H9 (cell line): ENCODE measurements around the gene ODF4. TPM values are rescaled to one million over a fixed set of nuclear protein-coding genes. Genes with fewer than 3 reads are reported as not detected.

Source experiments
- DNase-seq: peaks from one replicate; pipeline ENCODE4 v3.0.0-alpha.2; 2017
- H2AFZ ChIP-seq: one replicate; pipeline ENCODE4 v1.6.1; 2013; ENCODE audit warnings: mild to moderate bottlenecking, low read length, control low read depth, moderate library complexity
- H2AK5ac ChIP-seq: 2 replicates; pipeline ENCODE4 v1.6.1; 2013; ENCODE audit warnings: low read length, control low read depth, mixed read lengths; ENCODE audit not compliant: insufficient read length
- H2BK120ac ChIP-seq: one replicate; pipeline ENCODE4 v1.6.1; 2013; ENCODE audit warnings: low read depth, mild to moderate bottlenecking, low read length, control low read depth, inconsistent platforms; ENCODE audit not compliant: poor library complexity, severe bottlenecking
- H2BK12ac ChIP-seq: 2 replicates; pipeline ENCODE4 v1.6.1; 2013; ENCODE audit warnings: low read length, control low read depth, mixed read lengths, low read depth; ENCODE audit not compliant: insufficient read length
- H2BK15ac ChIP-seq: 2 replicates; pipeline ENCODE4 v1.6.1; 2013; ENCODE audit warnings: low read depth, low read length, control low read depth
- H2BK20ac ChIP-seq: one replicate; pipeline ENCODE4 v1.6.1; 2013; ENCODE audit warnings: low read depth, mild to moderate bottlenecking, low read length, control low read depth, inconsistent platforms; ENCODE audit not compliant: poor library complexity, severe bottlenecking
- H2BK5ac ChIP-seq: 2 replicates; pipeline ENCODE4 v1.6.1; 2013; ENCODE audit warnings: low read length, control low read depth, mixed read lengths; ENCODE audit not compliant: insufficient read length
- H3K14ac ChIP-seq: 2 replicates; pipeline ENCODE4 v1.6.1; 2013; ENCODE audit warnings: low read length, control low read depth; ENCODE audit not compliant: insufficient read depth
- H3K18ac ChIP-seq: 2 replicates; pipeline ENCODE4 v1.6.1; 2013; ENCODE audit warnings: low read depth, mild to moderate bottlenecking, mixed read lengths, low read length, control low read depth; ENCODE audit not compliant: insufficient read length
- H3K23ac ChIP-seq: 2 replicates; pipeline ENCODE4 v1.6.1; 2013; ENCODE audit warnings: low read length, control low read depth, mixed read lengths, low read depth; ENCODE audit not compliant: insufficient read length
- H3K23me2 ChIP-seq: 2 replicates; pipeline ENCODE4 v1.6.1; 2013; ENCODE audit warnings: low read depth, mild to moderate bottlenecking, mixed read lengths, low read length, control low read depth; ENCODE audit not compliant: insufficient read length, poor library complexity, severe bottlenecking
- H3K27ac ChIP-seq: 2 replicates; pipeline ENCODE4 v1.5.1; 2013; ENCODE audit warnings: low read length, control low read depth, mixed read lengths, low read depth; ENCODE audit not compliant: insufficient read length
- H3K27me3 ChIP-seq: 2 replicates; pipeline ENCODE4 v1.6.1; 2013; ENCODE audit warnings: low read length, control low read depth, inconsistent platforms; ENCODE audit not compliant: insufficient read depth
- H3K4ac ChIP-seq: 2 replicates; pipeline ENCODE4 v1.6.1; 2013; ENCODE audit warnings: low read depth, mild to moderate bottlenecking, control low read depth, inconsistent platforms, low read length, moderate library complexity
- H3K4me1 ChIP-seq: 2 replicates; pipeline ENCODE4 v1.6.1; 2013; ENCODE audit warnings: low read length, control low read depth, inconsistent platforms; ENCODE audit not compliant: insufficient read depth
- H3K4me2 ChIP-seq: 2 replicates; pipeline ENCODE4 v1.6.1; 2013; ENCODE audit warnings: low read length, control low read depth, mixed read lengths; ENCODE audit not compliant: insufficient read length, insufficient read depth
- H3K56ac ChIP-seq: 2 replicates; pipeline ENCODE4 v1.6.1; 2013; ENCODE audit warnings: low read depth, mild to moderate bottlenecking, mixed read lengths, low read length, control low read depth; ENCODE audit not compliant: insufficient read length
- H3K79me1 ChIP-seq: 2 replicates; pipeline ENCODE4 v1.6.1; 2013; ENCODE audit warnings: low read depth, mild to moderate bottlenecking, moderate library complexity, low read length, control low read depth, inconsistent platforms; ENCODE audit not compliant: insufficient read depth, poor library complexity, severe bottlenecking
- H3K79me2 ChIP-seq: 2 replicates; pipeline ENCODE4 v1.6.1; 2013; ENCODE audit warnings: low read length, control low read depth, inconsistent platforms; ENCODE audit not compliant: insufficient read depth
- H3K9ac ChIP-seq: 2 replicates; pipeline ENCODE4 v1.6.1; 2013; ENCODE audit warnings: low read length, control low read depth, mixed read lengths; ENCODE audit not compliant: insufficient read length; ENCODE audit errors: extremely low read depth
- H3K9me3 ChIP-seq: one replicate; pipeline ENCODE4 v1.6.1; 2013; ENCODE audit warnings: low read depth, low read length, inconsistent platforms; ENCODE audit not compliant: control insufficient read depth
- H3T11ph ChIP-seq: one replicate; pipeline ENCODE4 v1.6.1; 2013; ENCODE audit warnings: mild to moderate bottlenecking, low read length, control low read depth, inconsistent platforms
- H4K20me1 ChIP-seq: one replicate; pipeline ENCODE4 v1.6.1; 2013; ENCODE audit not compliant: control insufficient read depth, insufficient read length, insufficient read depth
- H4K5ac ChIP-seq: 2 replicates; pipeline ENCODE4 v1.6.1; 2013; ENCODE audit warnings: low read depth, mild to moderate bottlenecking, mixed read lengths, low read length, control low read depth; ENCODE audit not compliant: insufficient read length
- H4K8ac ChIP-seq: replicated peaks from 2 replicates; pipeline ENCODE4 v1.6.1; 2013; ENCODE audit warnings: low read length, control low read depth, mixed read lengths, low read depth; ENCODE audit not compliant: insufficient read length
- H4K91ac ChIP-seq: 2 replicates; pipeline ENCODE4 v1.6.1; 2013; ENCODE audit warnings: low read depth, mild to moderate bottlenecking, moderate library complexity, mixed read lengths, low read length, control low read depth; ENCODE audit not compliant: insufficient read length
- H3K27ac Mint-ChIP-seq, 3 experiments: 2 replicates in 2 of 3; 3 replicates in 1 of 3; pipeline ENCODE4 v1.8.0; 2020 to 2021; ENCODE audit warnings: mixed read lengths in 3 of 3, mild to moderate bottlenecking in 1 of 3, moderate library complexity in 1 of 3
- H3K27me3 Mint-ChIP-seq: 2 replicates; pipeline ENCODE4 v1.8.0; 2021; ENCODE audit warnings: low read depth, mild to moderate bottlenecking, moderate library complexity, mixed read lengths
- H3K36me3 Mint-ChIP-seq, 3 experiments: 2 replicates in 2 of 3; 3 replicates in 1 of 3; pipeline ENCODE4 v1.8.0; 2020 to 2021; ENCODE audit warnings: low read depth in 3 of 3, mixed read lengths in 3 of 3; ENCODE audit not compliant: insufficient read depth in 1 of 3
- H3K4me1 Mint-ChIP-seq, 2 experiments: 2 replicates each; pipeline ENCODE4 v1.8.0; 2020; ENCODE audit warnings: mixed read lengths in 2 of 2
- H3K4me3 Mint-ChIP-seq, 2 experiments: 2 replicates in 1 of 2; 3 replicates in 1 of 2; pipeline ENCODE4 v1.8.0; 2020 to 2021; ENCODE audit warnings: mild to moderate bottlenecking in 2 of 2, mixed read lengths in 2 of 2, moderate library complexity in 1 of 2
- H3K9me3 Mint-ChIP-seq, 2 experiments: 2 replicates in 1 of 2; 3 replicates in 1 of 2; pipeline ENCODE4 v1.8.0; 2020; ENCODE audit warnings: mild to moderate bottlenecking in 2 of 2, mixed read lengths in 2 of 2, moderate library complexity in 1 of 2
- CTCF ChIP-seq: fragments of 200-600 bp; sonication (generic); conservative IDR thresholded peaks from 3 replicates; pipeline ENCODE4 v1.8.0; 2021; ENCODE audit warnings: antibody characterized with exemption, mild to moderate bottlenecking
- WGBS: extraction: QIAGEN DNeasy Blood & Tissue Kit; methylation state at CpG from one replicate; pipeline ENCODE4 v1.1.7; 2013; ENCODE audit warnings: missing lambda C conversion rate, low lambda C conversion rate, mixed read lengths; ENCODE audit not compliant: insufficient read length; ENCODE audit errors: extremely low coverage; 5-methylcytosine and 5-hydroxymethylcytosine counted together
- total RNA-seq: library from RNA; stranded (reverse); gene quantifications from 2 replicates; pipeline ENCODE4 v1.2.1, GENCODE V29; 2021

ODF4 gene
- total RNA-seq, 1 experiment from 2014 or later, result not detected

- H3K27me3 Mint-ChIP-seq, result no peaks in the 10 kb centered on the region
Observed at GRCh38 chr17:8357910-8358309, 18.3 kb downstream of the ODF4 start.

More at GRCh38 chr17:8357910-8358309, 18.3 kb downstream of the ODF4 start:
- no peak overlapping the region for H2BK120ac ChIP-seq
- TF ChIP-seq CTCF, result no peak
- no peak overlapping the region for H3K18ac ChIP-seq
- no peak overlapping the region for H3T11ph ChIP-seq
- no peak overlapping the region for H3K9ac ChIP-seq
- H3K79me2 ChIP-seq, result no peaks in the 10 kb centered on the region
- no peak overlapping the region for H3K27ac ChIP-seq
- H2BK5ac ChIP-seq, result no peak overlapping the region
- Mint-ChIP-seq H3K36me3 (no peaks in the 10 kb centered on the region; a peak in 1 of 7 replicates), H3K27ac (no peak overlapping the region), H3K9me3 (peaks cover 0 to 3% of the 10 kb centered on the region in 2 experiments; a peak in 1 of 5 replicates), H3K4me1 (peaks cover 24% of the 10 kb centered on the region in 2 experiments), H3K4me3 (no peak overlapping the region)
- no peak overlapping the region for H4K91ac ChIP-seq
- H2BK12ac ChIP-seq, result no peak overlapping the region
- H2BK20ac ChIP-seq, result no peak overlapping the region
- no peak overlapping the region for H3K56ac ChIP-seq
- H2AK5ac ChIP-seq, result no peak overlapping the region
- DNase-seq, result no peak
- no peaks in the 10 kb centered on the region for H3K23me2 ChIP-seq
- H3K79me1 ChIP-seq, result no peaks in the 10 kb centered on the region
- no peak overlapping the region for H3K4ac ChIP-seq
- H3K27me3 ChIP-seq, result no peaks in the 10 kb centered on the region
- WGBS, result no CpG with 5 or more reads among the region's 3 CpGs
- H3K23ac ChIP-seq, result no peak overlapping the region
- no peak overlapping the region for H2AFZ ChIP-seq
- no peaks in the 10 kb centered on the region for H3K9me3 ChIP-seq
- H4K5ac ChIP-seq, result no peak overlapping the region
- no peak overlapping the region for H4K8ac ChIP-seq
- H3K4me2 ChIP-seq, result no peak overlapping the region
- H4K20me1 ChIP-seq, result no peaks in the 10 kb centered on the region
- H3K14ac ChIP-seq, result no peak overlapping the region
- no peak overlapping the region for H2BK15ac ChIP-seq
- H3K4me1 ChIP-seq, result peaks cover 16% of the 10 kb centered on the region; the same call in 1 of the 2 replicates
